ENCODE measurements around the gene CHD2.

DNA sequence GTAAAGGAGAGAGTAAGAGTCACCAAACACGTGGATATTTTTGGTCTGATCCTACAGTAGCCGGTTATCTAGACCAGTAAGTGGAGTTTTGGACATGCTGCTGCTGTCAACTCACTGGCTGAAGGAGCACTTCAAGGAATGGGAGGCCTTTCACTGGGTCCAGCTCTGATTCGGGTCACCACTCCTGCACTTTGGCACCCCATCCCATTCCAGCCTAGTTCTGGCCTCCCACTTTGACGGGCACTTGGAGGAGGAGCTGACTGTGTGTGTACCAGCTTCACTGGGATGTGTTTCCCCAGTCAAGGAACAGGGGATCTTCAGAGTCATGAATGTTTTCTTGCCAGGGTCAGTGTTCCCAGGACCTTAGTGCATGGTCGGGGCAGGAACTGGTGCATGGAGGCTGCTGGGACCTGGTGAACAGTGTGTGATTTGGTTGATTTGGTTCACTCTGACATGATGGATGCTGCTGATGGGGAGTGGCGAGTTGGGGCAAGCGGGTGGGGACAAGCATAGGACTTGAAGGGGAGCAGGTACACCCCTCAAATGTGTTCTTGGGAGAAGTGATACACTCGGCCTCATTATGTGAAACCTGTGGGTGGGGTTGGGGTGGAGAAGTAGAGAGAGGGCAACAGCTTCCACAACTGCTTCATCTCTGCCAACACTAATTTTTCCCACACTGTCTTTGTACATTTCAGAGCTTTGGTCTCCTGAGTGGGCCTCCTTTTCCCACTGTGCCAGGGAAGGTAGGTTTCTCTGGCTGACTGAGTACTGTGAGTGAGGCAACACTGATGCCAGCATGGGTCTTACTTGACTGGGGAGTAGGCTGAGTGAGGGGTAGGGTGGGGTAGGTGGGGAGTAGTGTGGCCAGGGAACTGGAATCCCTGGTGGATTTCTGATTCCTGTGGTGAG, 124.8 kb downstream of the CHD2 start:
- no peak for TF ChIP-seq TOX (CRISPR knock-in tag; IDR thresholded peaks at IDR 0.05; ENCODE audit: borderline replicate concordance)
- no peak for TF ChIP-seq ARNTL (CRISPR knock-in tag; IDR thresholded peaks at IDR 0.05; ENCODE audit: borderline replicate concordance, low read depth)
- TF ChIP-seq, protein P1, sequence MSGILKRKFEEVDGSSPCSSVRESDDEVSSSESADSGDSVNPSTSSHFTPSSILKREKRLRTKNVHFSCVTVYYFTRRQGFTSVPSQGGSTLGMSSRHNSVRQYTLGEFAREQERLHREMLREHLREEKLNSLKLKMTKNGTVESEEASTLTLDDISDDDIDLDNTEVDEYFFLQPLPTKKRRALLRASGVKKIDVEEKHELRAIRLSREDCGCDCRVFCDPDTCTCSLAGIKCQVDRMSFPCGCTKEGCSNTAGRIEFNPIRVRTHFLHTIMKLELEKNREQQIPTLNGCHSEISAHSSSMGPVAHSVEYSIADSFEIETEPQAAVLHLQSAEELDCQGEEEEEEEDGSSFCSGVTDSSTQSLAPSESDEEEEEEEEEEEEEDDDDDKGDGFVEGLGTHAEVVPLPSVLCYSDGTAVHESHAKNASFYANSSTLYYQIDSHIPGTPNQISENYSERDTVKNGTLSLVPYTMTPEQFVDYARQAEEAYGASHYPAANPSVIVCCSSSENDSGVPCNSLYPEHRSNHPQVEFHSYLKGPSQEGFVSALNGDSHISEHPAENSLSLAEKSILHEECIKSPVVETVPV (CRISPR knock-in tag; IDR thresholded peaks at IDR 0.05) = no peak
- no peak for TF ChIP-seq RARB (CRISPR knock-in tag; IDR thresholded peaks at IDR 0.05)
- TF ChIP-seq TCF4 (CRISPR knock-in tag; IDR thresholded peaks at IDR 0.05; ENCODE audit: borderline replicate concordance) = no peak
- TF ChIP-seq ZC3H10 (CRISPR knock-in tag; IDR thresholded peaks at IDR 0.05) = no peak
- TF ChIP-seq PPARA (CRISPR knock-in tag; IDR thresholded peaks at IDR 0.05; ENCODE audit: borderline replicate concordance) = no peak
- TF ChIP-seq, protein P2, sequence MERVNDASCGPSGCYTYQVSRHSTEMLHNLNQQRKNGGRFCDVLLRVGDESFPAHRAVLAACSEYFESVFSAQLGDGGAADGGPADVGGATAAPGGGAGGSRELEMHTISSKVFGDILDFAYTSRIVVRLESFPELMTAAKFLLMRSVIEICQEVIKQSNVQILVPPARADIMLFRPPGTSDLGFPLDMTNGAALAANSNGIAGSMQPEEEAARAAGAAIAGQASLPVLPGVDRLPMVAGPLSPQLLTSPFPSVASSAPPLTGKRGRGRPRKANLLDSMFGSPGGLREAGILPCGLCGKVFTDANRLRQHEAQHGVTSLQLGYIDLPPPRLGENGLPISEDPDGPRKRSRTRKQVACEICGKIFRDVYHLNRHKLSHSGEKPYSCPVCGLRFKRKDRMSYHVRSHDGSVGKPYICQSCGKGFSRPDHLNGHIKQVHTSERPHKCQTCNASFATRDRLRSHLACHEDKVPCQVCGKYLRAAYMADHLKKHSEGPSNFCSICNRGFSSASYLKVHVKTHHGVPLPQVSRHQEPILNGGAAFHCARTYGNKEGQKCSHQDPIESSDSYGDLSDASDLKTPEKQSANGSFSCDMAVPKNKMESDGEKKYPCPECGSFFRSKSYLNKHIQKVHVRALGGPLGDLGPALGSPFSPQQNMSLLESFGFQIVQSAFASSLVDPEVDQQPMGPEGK (CRISPR knock-in tag; IDR thresholded peaks at IDR 0.05; ENCODE audit: borderline replicate concordance) = no peak
